ENCODE measurements around the gene MAP2K5.

MAP2K5 gene

DNA sequence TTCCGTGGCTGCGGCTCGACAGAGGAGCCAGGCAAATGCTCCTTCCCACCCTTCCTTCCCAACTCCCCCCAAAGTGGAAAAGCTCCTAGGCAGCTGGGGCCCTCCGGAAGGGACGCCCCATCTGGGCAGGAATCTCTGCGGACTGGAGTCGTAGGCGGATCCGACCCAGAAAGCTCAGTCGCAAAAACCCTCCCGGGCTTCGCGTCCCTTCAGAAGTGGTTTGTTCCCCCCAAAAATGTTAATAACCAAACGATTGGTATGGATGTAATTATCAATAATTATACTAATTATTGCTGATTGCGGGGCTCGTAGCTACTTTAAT is 293.6 kb downstream of the MAP2K5 start:
- H3K4me3 ChIP-seq (ENCODE audit: low read depth in 1 of 2, low read length in 2 of 2), result peak overlapping the region; percentile 57 to 70
- peaks cover 37 to 40% of the 10 kb centered on the region in 2 donors for H3K4me1 ChIP-seq (ENCODE audit: control insufficient read depth in 1 of 2, insufficient read depth in 2 of 2, low read length in 2 of 2)
- H3K9ac ChIP-seq (ENCODE audit: low read depth in 1 of 2, low read length in 2 of 2), result peak overlapping the region; percentile 15 to 45
- H3K36me3 ChIP-seq (ENCODE audit: control insufficient read depth in 1 of 2, insufficient read depth in 2 of 2, low read length in 2 of 2), result no peaks in the 10 kb centered on the region
- no peak overlapping the region for H3K27ac ChIP-seq (ENCODE audit: low read depth, low read length)
- no peaks in the 10 kb centered on the region for H3K9me3 ChIP-seq (ENCODE audit: control insufficient read depth in 1 of 2, low read length in 2 of 2)
- peaks cover 36 to 53% of the 10 kb centered on the region in 2 donors for H3K27me3 ChIP-seq (ENCODE audit: control insufficient read depth in 1 of 2, insufficient read depth in 2 of 2, low read length in 2 of 2)

DNA sequence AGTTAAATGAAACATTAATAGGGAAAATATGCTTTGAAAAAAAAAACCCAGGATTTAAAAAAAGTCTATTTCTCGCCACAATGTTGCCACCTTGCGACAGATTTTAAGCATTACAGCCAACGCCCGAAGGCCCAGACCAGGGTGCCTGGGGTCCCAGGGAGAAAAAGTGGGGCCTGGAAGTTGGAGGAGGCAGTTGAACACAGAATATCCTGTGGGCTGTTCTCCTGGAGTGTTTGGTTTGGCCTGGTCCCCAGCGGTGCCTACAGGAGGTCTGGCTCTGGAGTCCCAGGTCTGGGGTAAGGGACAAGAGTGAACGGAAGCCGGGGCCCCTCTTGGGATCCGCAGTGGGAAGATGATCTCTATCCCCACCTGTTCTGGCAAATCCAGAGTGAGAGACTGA is 294.0 kb downstream of the MAP2K5 start:
- Histone ChIP-seq H3K4me3 (ENCODE audit: low read depth in 1 of 2, low read length in 2 of 2) (peak overlapping the region; percentile 57 to 70), H3K9me3 (ENCODE audit: control insufficient read depth in 1 of 2, low read length in 2 of 2) (no peaks in the 10 kb centered on the region), H3K9ac (ENCODE audit: low read depth in 1 of 2, low read length in 2 of 2) (no peak overlapping the region), H3K27ac (ENCODE audit: low read depth, low read length) (no peak overlapping the region), H3K36me3 (ENCODE audit: control insufficient read depth in 1 of 2, insufficient read depth in 2 of 2, low read length in 2 of 2) (no peaks in the 10 kb centered on the region), H3K4me1 (ENCODE audit: control insufficient read depth in 1 of 2, insufficient read depth in 2 of 2, low read length in 2 of 2) (peaks cover 41 to 44% of the 10 kb centered on the region in 2 donors), H3K27me3 (ENCODE audit: control insufficient read depth in 1 of 2, insufficient read depth in 2 of 2, low read length in 2 of 2) (peaks cover 33 to 50% of the 10 kb centered on the region in 2 donors)

DNA sequence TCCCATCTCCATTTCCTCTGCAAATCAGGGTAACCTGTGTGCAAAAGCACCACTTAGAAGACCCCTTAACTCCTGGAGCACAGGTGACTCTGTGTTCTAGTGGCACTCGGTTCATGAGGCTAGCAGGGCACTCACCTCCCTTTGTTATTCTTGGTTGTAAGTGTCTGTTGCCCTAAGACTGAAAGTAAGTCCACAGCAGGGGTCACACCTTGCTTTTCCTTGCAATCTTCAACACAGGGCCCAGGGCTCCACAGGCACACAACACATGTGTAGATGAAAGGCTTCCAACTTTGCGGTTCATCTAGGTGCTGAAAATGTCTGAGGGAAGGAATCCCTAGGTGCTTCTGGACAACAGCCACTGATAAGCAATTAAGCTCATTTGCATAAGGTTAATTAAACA is 294.5 kb downstream of the MAP2K5 start:
- Histone ChIP-seq H3K9ac (ENCODE audit: low read depth in 1 of 2, low read length in 2 of 2) (no peak overlapping the region), H3K27me3 (ENCODE audit: control insufficient read depth in 1 of 2, insufficient read depth in 2 of 2, low read length in 2 of 2) (peaks cover 30 to 46% of the 10 kb centered on the region in 2 donors), H3K27ac (ENCODE audit: low read depth, low read length) (no peak overlapping the region), H3K4me3 (ENCODE audit: low read depth in 1 of 2, low read length in 2 of 2) (no peak overlapping the region), H3K36me3 (ENCODE audit: control insufficient read depth in 1 of 2, insufficient read depth in 2 of 2, low read length in 2 of 2) (no peaks in the 10 kb centered on the region), H3K9me3 (ENCODE audit: control insufficient read depth in 1 of 2, low read length in 2 of 2) (no peaks in the 10 kb centered on the region), H3K4me1 (ENCODE audit: control insufficient read depth in 1 of 2, insufficient read depth in 2 of 2, low read length in 2 of 2) (peaks cover 43 to 46% of the 10 kb centered on the region in 2 donors)

DNA sequence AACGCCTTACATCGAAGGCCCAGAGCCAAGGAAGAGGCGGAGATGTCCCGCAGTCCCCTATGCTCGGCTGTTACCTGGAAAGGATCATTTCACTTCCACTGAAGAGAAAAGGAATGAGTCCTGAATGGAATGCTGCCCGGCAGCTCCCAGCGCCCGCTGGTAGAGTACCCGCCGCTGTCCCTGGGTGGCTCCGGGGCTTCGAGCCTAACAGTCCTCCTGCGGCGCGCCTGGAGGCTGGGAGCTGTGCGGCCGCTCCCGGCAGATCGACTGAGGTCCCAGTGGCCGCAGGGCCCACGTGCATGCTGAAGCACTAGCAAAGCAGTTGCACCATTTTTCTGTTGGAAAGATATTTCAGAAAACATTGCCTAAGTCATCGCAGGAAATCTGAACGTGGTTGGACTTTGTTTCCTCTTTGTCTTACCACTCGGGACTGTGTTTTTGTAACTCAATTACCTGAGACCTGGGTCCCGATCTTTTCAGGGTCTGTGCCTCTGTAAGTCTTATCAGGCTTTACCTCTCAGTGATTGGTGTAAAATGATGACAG is 296.4 kb downstream of the MAP2K5 start:
- Histone ChIP-seq H3K9ac (ENCODE audit: low read depth in 1 of 2, low read length in 2 of 2) (peak overlapping the region in 1 of 2 donors; percentile 49), H3K9me3 (ENCODE audit: control insufficient read depth in 1 of 2, low read length in 2 of 2) (no peaks in the 10 kb centered on the region), H3K4me1 (ENCODE audit: control insufficient read depth in 1 of 2, insufficient read depth in 2 of 2, low read length in 2 of 2) (peaks cover 31 to 32% of the 10 kb centered on the region in 2 donors), H3K4me3 (ENCODE audit: low read depth in 1 of 2, low read length in 2 of 2) (peak overlapping the region; percentile 93 to 97), H3K36me3 (ENCODE audit: control insufficient read depth in 1 of 2, insufficient read depth in 2 of 2, low read length in 2 of 2) (no peaks in the 10 kb centered on the region), H3K27ac (ENCODE audit: low read depth, low read length) (no peak overlapping the region), H3K27me3 (ENCODE audit: control insufficient read depth in 1 of 2, insufficient read depth in 2 of 2, low read length in 2 of 2) (peaks cover 16 to 27% of the 10 kb centered on the region in 2 donors)

DNA sequence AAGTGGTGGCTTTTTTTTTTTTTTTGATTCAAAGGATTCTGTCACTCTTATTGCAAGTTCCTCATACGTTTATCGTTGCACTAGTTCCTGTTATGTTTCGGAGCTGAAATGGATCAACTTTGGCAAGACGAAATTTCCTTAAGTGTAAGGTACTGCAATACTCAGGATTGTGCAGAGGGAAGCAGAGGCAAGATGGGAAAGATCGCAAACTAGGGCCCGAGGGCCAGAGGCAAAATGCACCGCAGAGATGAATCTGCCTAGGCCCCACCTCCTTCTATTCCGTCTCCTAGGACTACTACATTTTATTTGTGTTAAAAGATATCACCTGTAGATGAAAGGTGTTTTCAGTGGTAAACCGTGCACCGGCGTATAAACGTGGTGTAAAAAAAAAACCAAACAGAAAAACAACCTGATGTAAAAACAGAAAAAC is 297.0 kb downstream of the MAP2K5 start:
- Histone ChIP-seq H3K9ac (ENCODE audit: low read depth in 1 of 2, low read length in 2 of 2) (peak overlapping the region; percentile 93 to 99), H3K36me3 (ENCODE audit: control insufficient read depth in 1 of 2, insufficient read depth in 2 of 2, low read length in 2 of 2) (no peaks in the 10 kb centered on the region), H3K9me3 (ENCODE audit: control insufficient read depth in 1 of 2, low read length in 2 of 2) (no peaks in the 10 kb centered on the region), H3K4me3 (ENCODE audit: low read depth in 1 of 2, low read length in 2 of 2) (peak overlapping the region; percentile 93 to 97), H3K27ac (ENCODE audit: low read depth, low read length) (peak overlapping the region; percentile 97), H3K4me1 (ENCODE audit: control insufficient read depth in 1 of 2, insufficient read depth in 2 of 2, low read length in 2 of 2) (peaks cover 26 to 31% of the 10 kb centered on the region in 2 donors), H3K27me3 (ENCODE audit: control insufficient read depth in 1 of 2, insufficient read depth in 2 of 2, low read length in 2 of 2) (peaks cover 16 to 22% of the 10 kb centered on the region in 2 donors)

DNA sequence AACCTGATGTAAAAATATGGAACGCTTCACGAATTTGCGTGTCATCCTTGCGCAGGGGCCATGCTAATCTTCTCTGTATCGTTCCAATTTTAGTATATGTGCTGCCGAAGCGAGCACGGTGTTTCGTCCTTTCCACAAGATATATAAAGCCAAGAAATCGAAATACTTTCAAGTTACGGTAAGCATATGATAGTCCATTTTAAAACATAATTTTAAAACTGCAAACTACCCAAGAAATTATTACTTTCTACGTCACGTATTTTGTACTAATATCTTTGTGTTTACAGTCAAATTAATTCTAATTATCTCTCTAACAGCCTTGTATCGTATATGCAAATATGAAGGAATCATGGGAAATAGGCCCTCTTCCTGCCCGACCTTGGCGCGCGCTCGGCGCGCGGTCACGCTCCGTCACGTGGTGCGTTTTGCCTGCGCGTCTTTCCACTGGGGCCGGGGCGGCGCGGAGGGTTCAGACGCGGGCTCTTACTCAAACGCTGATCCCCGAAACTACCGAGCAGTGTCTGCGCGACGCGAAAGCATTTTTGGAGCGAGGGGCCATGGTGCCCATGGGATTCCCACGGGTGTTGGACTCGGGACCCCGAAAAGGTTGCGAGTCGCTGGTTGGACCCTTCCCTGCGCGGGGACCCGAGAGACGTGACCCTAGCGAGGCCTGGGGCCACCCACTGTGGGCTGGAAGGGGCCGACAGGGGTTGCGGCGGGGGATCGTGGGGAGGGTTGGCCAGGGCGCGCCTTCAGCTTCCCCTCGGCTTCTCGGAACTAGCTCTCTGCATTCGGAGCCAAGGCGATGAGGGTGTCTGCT is 297.6 kb downstream of the MAP2K5 start, which contains the start of gene RNU6-1:
Gene RNU6-1, minus strand, starts transcription at position 117 of the 820 bp plus-strand sequence.
- peak within 1 kb of the TSS; percentile 93 to 99 for H3K9ac ChIP-seq (ENCODE audit: low read depth in 1 of 2, low read length in 2 of 2)
- H3K27me3 ChIP-seq (ENCODE audit: control insufficient read depth in 1 of 2, insufficient read depth in 2 of 2, low read length in 2 of 2), result peaks cover 9 to 16% of the 10 kb centered on the region in 2 donors
- no peaks in the 10 kb centered on the region for H3K9me3 ChIP-seq (ENCODE audit: control insufficient read depth in 1 of 2, low read length in 2 of 2)
- no peaks in the 10 kb centered on the region for H3K36me3 ChIP-seq (ENCODE audit: control insufficient read depth in 1 of 2, insufficient read depth in 2 of 2, low read length in 2 of 2)
- H3K4me3 ChIP-seq (ENCODE audit: low read depth in 1 of 2, low read length in 2 of 2), result peak within 1 kb of the TSS; percentile 93 to 97
- peak within 1 kb of the TSS; percentile 97 for H3K27ac ChIP-seq (ENCODE audit: low read depth, low read length)
- peaks cover 25 to 26% of the 10 kb centered on the region in 2 donors for H3K4me1 ChIP-seq (ENCODE audit: control insufficient read depth in 1 of 2, insufficient read depth in 2 of 2, low read length in 2 of 2)

DNA sequence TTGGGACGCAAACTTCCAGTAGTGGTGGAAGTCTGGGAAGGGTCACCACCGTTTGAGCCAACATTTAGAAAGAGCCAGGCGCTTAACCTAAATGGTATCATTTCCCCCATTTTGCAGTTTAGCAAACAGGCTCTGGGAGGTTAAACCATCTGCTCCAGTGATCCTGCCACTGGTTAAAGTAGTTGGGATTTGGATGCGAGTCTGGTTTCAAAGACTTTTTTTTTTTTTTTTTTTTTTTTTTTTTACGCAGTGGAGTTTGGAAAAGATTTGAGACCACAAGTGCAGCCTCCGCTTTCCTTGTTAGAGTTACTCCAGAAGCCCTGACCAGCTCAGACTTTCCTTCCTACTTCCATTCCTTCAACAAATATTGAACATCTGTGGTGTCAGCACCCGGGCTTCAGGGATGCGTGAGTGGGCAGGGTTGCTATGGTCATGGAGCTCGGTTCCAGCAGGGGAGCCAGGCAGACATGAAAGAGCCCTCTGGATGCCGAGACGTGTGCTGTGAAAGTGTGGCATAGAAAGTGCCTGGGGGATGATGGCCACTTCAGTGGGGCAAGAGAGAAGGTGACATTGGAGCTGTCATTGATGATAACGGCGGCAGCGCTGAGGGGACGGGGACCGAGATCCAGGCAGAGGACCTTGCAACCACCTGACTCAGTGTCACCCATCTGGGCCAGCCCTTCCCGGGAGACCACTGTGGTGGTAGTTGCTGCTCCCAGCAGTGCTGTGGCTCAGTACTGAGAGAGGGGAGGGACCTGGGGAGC is 298.4 kb downstream of the MAP2K5 start:
- Histone ChIP-seq H3K9ac (ENCODE audit: low read depth in 1 of 2, low read length in 2 of 2) (peak overlapping the region; percentile 93 to 99), H3K9me3 (ENCODE audit: control insufficient read depth in 1 of 2, low read length in 2 of 2) (no peaks in the 10 kb centered on the region), H3K36me3 (ENCODE audit: control insufficient read depth in 1 of 2, insufficient read depth in 2 of 2, low read length in 2 of 2) (no peaks in the 10 kb centered on the region), H3K27ac (ENCODE audit: low read depth, low read length) (peak overlapping the region; percentile 97), H3K4me3 (ENCODE audit: low read depth in 1 of 2, low read length in 2 of 2) (peak overlapping the region; percentile 93 to 97), H3K4me1 (ENCODE audit: control insufficient read depth in 1 of 2, insufficient read depth in 2 of 2, low read length in 2 of 2) (peaks cover 17 to 22% of the 10 kb centered on the region in 2 donors), H3K27me3 (ENCODE audit: control insufficient read depth in 1 of 2, insufficient read depth in 2 of 2, low read length in 2 of 2) (peaks cover 2 to 8% of the 10 kb centered on the region in 2 donors)

DNA sequence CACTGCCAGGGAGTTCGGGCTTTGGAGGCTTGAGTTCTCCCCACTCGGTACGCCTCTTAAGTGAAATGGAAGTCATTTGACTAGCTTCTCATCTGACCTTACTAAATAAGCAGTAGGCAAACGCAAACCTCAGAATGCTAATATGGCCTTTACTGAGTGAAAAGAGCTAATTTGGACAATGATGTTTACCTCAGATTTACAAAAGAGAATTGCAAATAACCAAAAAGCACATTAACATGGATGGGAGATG is 298.9 kb downstream of the MAP2K5 start:
- Histone ChIP-seq H3K36me3 (ENCODE audit: control insufficient read depth in 1 of 2, insufficient read depth in 2 of 2, low read length in 2 of 2) (no peaks in the 10 kb centered on the region), H3K27ac (ENCODE audit: low read depth, low read length) (no peak overlapping the region), H3K4me1 (ENCODE audit: control insufficient read depth in 1 of 2, insufficient read depth in 2 of 2, low read length in 2 of 2) (peaks cover 14 to 18% of the 10 kb centered on the region in 2 donors), H3K4me3 (ENCODE audit: low read depth in 1 of 2, low read length in 2 of 2) (peak overlapping the region; percentile 93 to 97), H3K27me3 (ENCODE audit: control insufficient read depth in 1 of 2, insufficient read depth in 2 of 2, low read length in 2 of 2) (peaks cover 0 to 4% of the 10 kb centered on the region in 2 donors), H3K9ac (ENCODE audit: low read depth in 1 of 2, low read length in 2 of 2) (peak overlapping the region; percentile 93 to 99), H3K9me3 (ENCODE audit: control insufficient read depth in 1 of 2, low read length in 2 of 2) (no peaks in the 10 kb centered on the region)

DNA sequence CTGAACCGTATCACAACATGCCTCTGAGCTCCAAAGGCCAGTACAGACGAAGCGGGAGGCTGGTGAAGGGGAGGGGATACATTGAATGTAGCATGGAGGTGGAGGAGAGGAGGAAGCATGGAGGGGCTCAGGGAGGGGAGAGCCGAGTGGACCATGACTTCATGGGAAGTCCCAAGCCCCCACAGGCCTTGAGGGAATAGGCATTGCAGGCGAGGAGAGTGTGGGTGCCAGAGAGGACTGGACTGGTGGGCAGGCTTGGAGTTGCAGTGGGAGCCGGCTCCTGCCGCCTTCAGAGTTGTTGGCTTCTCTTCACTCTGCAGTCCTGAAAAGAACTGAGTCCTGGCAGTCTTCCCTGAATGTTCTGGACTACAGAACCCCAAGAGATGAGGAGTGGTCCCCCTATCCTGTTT is 300.6 kb downstream of the MAP2K5 start:
- no peak overlapping the region for H3K27ac ChIP-seq (ENCODE audit: low read depth, low read length)
- no peaks in the 10 kb centered on the region for H3K9me3 ChIP-seq (ENCODE audit: control insufficient read depth in 1 of 2, low read length in 2 of 2)
- no peak overlapping the region for H3K9ac ChIP-seq (ENCODE audit: low read depth in 1 of 2, low read length in 2 of 2)
- H3K4me3 ChIP-seq (ENCODE audit: low read depth in 1 of 2, low read length in 2 of 2), result no peak overlapping the region
- peaks cover 14 to 18% of the 10 kb centered on the region in 2 donors for H3K4me1 ChIP-seq (ENCODE audit: control insufficient read depth in 1 of 2, insufficient read depth in 2 of 2, low read length in 2 of 2)
- H3K27me3 ChIP-seq (ENCODE audit: control insufficient read depth in 1 of 2, insufficient read depth in 2 of 2, low read length in 2 of 2), result no peaks in the 10 kb centered on the region
- no peaks in the 10 kb centered on the region for H3K36me3 ChIP-seq (ENCODE audit: control insufficient read depth in 1 of 2, insufficient read depth in 2 of 2, low read length in 2 of 2)

All from duodenal mucosa (tissue), 2 donors.